GM23338 (cell line): ENCODE data around the gene HINT1. TPM values are rescaled to one million over a fixed set of nuclear protein-coding genes. Genes with fewer than 3 reads are reported as not detected.
"Not testable (repeated sequence)": the region's sequence is repeated elsewhere in the genome, so short reads cannot be mapped to it uniquely, and the experiment has no call there.

Source experiments
- ATAC-seq: fragments of 200-7000 bp; cut with Tn5 transposase; 3 replicates; pipeline ENCODE4 v1.9.1; 2020
- DNase-seq: peaks from one replicate; pipeline ENCODE4 v3.0.0-alpha.2; 2015; ENCODE audit warnings: low spot score
- H2AFZ ChIP-seq: fragments of 200-600 bp; sonication (generic); 2 replicates; pipeline ENCODE4 v1.8.0; 2016; ENCODE audit warnings: antibody characterized with exemption, mild to moderate bottlenecking, moderate library complexity
- H3F3A ChIP-seq: fragments of 200-600 bp; sonication (generic); replicated peaks from 2 replicates; pipeline ENCODE4 v1.8.0; 2017; ENCODE audit warnings: antibody characterized with exemption, mixed run types, low read depth
- H3K27ac ChIP-seq: fragments of 200-600 bp; sonication (generic); 2 replicates; pipeline ENCODE4 v1.6.1; 2016; ENCODE audit warnings: low read depth
- H3K27me3 ChIP-seq: fragments of 200-600 bp; sonication (generic); 2 replicates; pipeline ENCODE4 v1.8.0; 2016; ENCODE audit warnings: mild to moderate bottlenecking, mixed run types, moderate library complexity; ENCODE audit not compliant: insufficient read depth
- H3K36me3 ChIP-seq: fragments of 200-600 bp; sonication (generic); 2 replicates; pipeline ENCODE4 v1.8.0; 2016; ENCODE audit warnings: mild to moderate bottlenecking; ENCODE audit not compliant: insufficient read depth
- H3K4me1 ChIP-seq: fragments of 200-600 bp; sonication (generic); 2 replicates; pipeline ENCODE4 v1.8.0; 2016; ENCODE audit warnings: mild to moderate bottlenecking, moderate library complexity; ENCODE audit not compliant: insufficient read depth
- H3K4me2 ChIP-seq: fragments of 200-600 bp; sonication (generic); 2 replicates; pipeline ENCODE4 v1.7.1; 2017; ENCODE audit warnings: mixed run types
- H3K4me3 ChIP-seq: fragments of 200-600 bp; sonication (generic); 2 replicates; pipeline ENCODE4 v1.6.1; 2016; ENCODE audit warnings: mixed run types
- H3K79me2 ChIP-seq: fragments of 200-600 bp; sonication (generic); replicated peaks from 2 replicates; pipeline ENCODE4 v1.8.0; 2017; ENCODE audit warnings: mild to moderate bottlenecking; ENCODE audit not compliant: insufficient read depth
- H3K9me2 ChIP-seq: fragments of 200-600 bp; sonication (generic); 2 replicates; pipeline ENCODE4 v1.8.0; 2017; ENCODE audit not compliant: insufficient read depth
- H4K20me1 ChIP-seq: fragments of 200-600 bp; sonication (generic); replicated peaks from 2 replicates; pipeline ENCODE4 v1.8.0; 2017; ENCODE audit warnings: mild to moderate bottlenecking; ENCODE audit not compliant: insufficient read depth
- H3K27ac Mint-ChIP-seq: 2 replicates; pipeline ENCODE4 v1.8.0; 2020; ENCODE audit warnings: inconsistent platforms, mild to moderate bottlenecking, moderate library complexity, mixed read lengths
- H3K27me3 Mint-ChIP-seq: 3 replicates; pipeline ENCODE4 v1.8.0; 2022; ENCODE audit warnings: low read depth, mild to moderate bottlenecking, moderate library complexity, mixed read lengths, inconsistent platforms; ENCODE audit not compliant: insufficient read depth, poor library complexity
- H3K36me3 Mint-ChIP-seq: 3 replicates; pipeline ENCODE4 v1.8.0; 2021; ENCODE audit warnings: low read depth, mild to moderate bottlenecking, inconsistent platforms, moderate library complexity, mixed read lengths
- H3K4me1 Mint-ChIP-seq: 3 replicates; pipeline ENCODE4 v1.8.0; 2020; ENCODE audit warnings: mild to moderate bottlenecking, inconsistent platforms, mixed read lengths
- H3K4me3 Mint-ChIP-seq: 3 replicates; pipeline ENCODE4 v1.8.0; 2021; ENCODE audit warnings: moderate library complexity, mild to moderate bottlenecking, inconsistent platforms, mixed read lengths
- H3K9me3 Mint-ChIP-seq: 3 replicates; pipeline ENCODE4 v1.8.0; 2020; ENCODE audit warnings: moderate library complexity, mild to moderate bottlenecking, inconsistent platforms, mixed read lengths
- CREB1 ChIP-seq: fragments of 250-450 bp; sonication (Bioruptor Pico); IDR thresholded peaks from 2 replicates; pipeline ENCODE4 v1.5.0; 2020; ENCODE audit warnings: low read depth, mild to moderate bottlenecking, moderate library complexity
- EZH2 ChIP-seq: fragments of 200-600 bp; sonication (generic); IDR thresholded peaks from one replicate; pipeline ENCODE4 v1.8.0; 2017; ENCODE audit warnings: antibody characterized with exemption, mild to moderate bottlenecking, low read depth; ENCODE audit not compliant: unreplicated experiment
- JUNB ChIP-seq: IDR thresholded peaks from one replicate; pipeline ENCODE4 v1.6.1; 2016; ENCODE audit warnings: antibody characterized with exemption; ENCODE audit not compliant: unreplicated experiment
- ZNF331 ChIP-seq: fragments of 250-450 bp; sonication (Bioruptor Pico); IDR thresholded peaks from 2 replicates; pipeline ENCODE4 v1.5.0; 2020; ENCODE audit warnings: low read depth, mild to moderate bottlenecking, moderate library complexity
- polyA plus RNA-seq: library from polyadenylated mRNA; unstranded; fragments of >200 nt; fragmentation: Nextera tagmentation; extraction: Ambion mirVana; gene quantifications from 2 replicates; pipeline ENCODE4 v1.2.1, GENCODE V29; 2016
- total RNA-seq: library from RNA; depleted of rRNA; stranded (reverse); fragments of >200 nt; shearing (Covaris generic); gene quantifications from 2 replicates; pipeline ENCODE4 v1.2.3, GENCODE V29; 2014
- TF ChIP-seq, protein P1 (sequence below): IDR thresholded peaks from one replicate; pipeline ENCODE4 v1.6.1; 2018; ENCODE audit warnings: antibody characterized with exemption; ENCODE audit not compliant: unreplicated experiment
- TF ChIP-seq, protein P2 (sequence below): IDR thresholded peaks from 2 replicates; pipeline ENCODE4 v1.6.1; 2016; ENCODE audit warnings: antibody characterized with exemption

The HINT1 gene
- total and polyA plus RNA-seq, 2 experiments from 2014 or later, result 171 to 687 TPM

DNA sequence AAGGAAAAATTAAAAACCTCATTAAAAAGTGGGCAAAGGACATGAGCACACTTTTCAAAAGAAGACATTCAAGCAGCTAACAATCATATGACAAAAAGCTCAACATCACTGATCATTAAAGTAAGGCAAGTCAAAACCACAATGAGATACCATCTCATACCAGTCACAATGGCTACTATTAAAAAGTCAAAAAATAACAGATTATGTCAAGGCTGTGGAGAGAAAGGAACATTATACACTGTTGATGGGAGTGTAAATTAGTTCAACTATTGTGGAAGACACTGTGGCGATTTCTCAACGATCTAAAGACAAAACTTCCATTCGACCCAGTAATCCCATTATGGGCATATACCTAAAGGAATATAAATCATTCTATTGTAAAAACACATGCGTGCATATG, 35.8 kb downstream of the HINT1 start (continued):
- TF ChIP-seq, protein P1, sequence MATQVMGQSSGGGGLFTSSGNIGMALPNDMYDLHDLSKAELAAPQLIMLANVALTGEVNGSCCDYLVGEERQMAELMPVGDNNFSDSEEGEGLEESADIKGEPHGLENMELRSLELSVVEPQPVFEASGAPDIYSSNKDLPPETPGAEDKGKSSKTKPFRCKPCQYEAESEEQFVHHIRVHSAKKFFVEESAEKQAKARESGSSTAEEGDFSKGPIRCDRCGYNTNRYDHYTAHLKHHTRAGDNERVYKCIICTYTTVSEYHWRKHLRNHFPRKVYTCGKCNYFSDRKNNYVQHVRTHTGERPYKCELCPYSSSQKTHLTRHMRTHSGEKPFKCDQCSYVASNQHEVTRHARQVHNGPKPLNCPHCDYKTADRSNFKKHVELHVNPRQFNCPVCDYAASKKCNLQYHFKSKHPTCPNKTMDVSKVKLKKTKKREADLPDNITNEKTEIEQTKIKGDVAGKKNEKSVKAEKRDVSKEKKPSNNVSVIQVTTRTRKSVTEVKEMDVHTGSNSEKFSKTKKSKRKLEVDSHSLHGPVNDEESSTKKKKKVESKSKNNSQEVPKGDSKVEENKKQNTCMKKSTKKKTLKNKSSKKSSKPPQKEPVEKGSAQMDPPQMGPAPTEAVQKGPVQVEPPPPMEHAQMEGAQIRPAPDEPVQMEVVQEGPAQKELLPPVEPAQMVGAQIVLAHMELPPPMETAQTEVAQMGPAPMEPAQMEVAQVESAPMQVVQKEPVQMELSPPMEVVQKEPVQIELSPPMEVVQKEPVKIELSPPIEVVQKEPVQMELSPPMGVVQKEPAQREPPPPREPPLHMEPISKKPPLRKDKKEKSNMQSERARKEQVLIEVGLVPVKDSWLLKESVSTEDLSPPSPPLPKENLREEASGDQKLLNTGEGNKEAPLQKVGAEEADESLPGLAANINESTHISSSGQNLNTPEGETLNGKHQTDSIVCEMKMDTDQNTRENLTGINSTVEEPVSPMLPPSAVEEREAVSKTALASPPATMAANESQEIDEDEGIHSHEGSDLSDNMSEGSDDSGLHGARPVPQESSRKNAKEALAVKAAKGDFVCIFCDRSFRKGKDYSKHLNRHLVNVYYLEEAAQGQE, result no peak
- no peak for TF ChIP-seq EZH2
- TF ChIP-seq, protein P2, sequence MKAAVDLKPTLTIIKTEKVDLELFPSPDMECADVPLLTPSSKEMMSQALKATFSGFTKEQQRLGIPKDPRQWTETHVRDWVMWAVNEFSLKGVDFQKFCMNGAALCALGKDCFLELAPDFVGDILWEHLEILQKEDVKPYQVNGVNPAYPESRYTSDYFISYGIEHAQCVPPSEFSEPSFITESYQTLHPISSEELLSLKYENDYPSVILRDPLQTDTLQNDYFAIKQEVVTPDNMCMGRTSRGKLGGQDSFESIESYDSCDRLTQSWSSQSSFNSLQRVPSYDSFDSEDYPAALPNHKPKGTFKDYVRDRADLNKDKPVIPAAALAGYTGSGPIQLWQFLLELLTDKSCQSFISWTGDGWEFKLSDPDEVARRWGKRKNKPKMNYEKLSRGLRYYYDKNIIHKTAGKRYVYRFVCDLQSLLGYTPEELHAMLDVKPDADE, result no peak

- H3K79me2 ChIP-seq, H3K4me3 Mint-ChIP-seq, H3K9me2 ChIP-seq, H3K4me2 ChIP-seq, ATAC-seq, DNase-seq, H3F3A ChIP-seq, H3K4me1 Mint-ChIP-seq, H3K36me3 ChIP-seq, H3K4me3 ChIP-seq, H3K27me3 Mint-ChIP-seq, H3K4me1 ChIP-seq, H4K20me1 ChIP-seq, H3K27ac Mint-ChIP-seq, H2AFZ ChIP-seq, H3K27ac ChIP-seq, H3K27me3 ChIP-seq: not testable (repeated sequence)
- Mint-ChIP-seq H3K9me3 (peaks cover 58% of the 10 kb centered on the region), H3K36me3 (peaks cover 15% of the 10 kb centered on the region; the same call in 2 of the 3 replicates)
Measured at GRCh38 chr5:131127244-131127643, 37.8 kb downstream of the HINT1 start.

DNA sequence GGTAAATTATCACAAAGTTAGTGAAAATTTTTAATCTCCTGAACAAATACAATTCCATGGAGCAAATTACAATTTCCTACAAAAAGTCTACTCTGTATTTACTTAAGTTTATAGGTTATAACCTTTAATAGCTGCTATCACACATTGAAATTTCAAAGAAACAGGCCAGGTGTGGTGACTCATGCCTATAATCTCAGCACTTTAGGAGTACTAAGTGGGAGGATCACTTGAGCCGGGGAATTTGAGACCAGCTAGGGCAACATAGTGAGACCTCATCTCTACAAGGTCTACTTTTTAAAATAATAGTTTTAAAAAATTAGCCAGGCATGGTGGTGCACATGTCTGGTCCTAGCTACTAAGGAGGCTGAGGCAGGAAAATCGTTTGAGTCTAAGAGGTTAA, 50.3 kb downstream of the HINT1 start:
- TF ChIP-seq JUNB, result no peak
- TF ChIP-seq ZNF331 (CRISPR knock-in tag), result no peak
- no peak for TF ChIP-seq CREB1 (CRISPR knock-in tag)
- Histone ChIP-seq H3K4me3 (no peak overlapping the region), H3K27me3 (no peaks in the 10 kb centered on the region), H3K4me1 (no peaks in the 10 kb centered on the region), H3F3A (no peaks in the 10 kb centered on the region), H3K4me2 (no peak overlapping the region), H3K9me2 (no peaks in the 10 kb centered on the region), H3K27ac (no peak overlapping the region), H2AFZ (no peak overlapping the region), H4K20me1 (no peaks in the 10 kb centered on the region), H3K36me3 (no peaks in the 10 kb centered on the region), H3K79me2 (no peaks in the 10 kb centered on the region)
- H3K9me3 Mint-ChIP-seq, result no peaks in the 10 kb centered on the region; the same call in 2 of the 3 replicates
- H3K4me1 Mint-ChIP-seq, result no peaks in the 10 kb centered on the region
- DNase-seq (no peak), ATAC-seq (no peak)
- peaks cover 2% of the 10 kb centered on the region for H3K27me3 Mint-ChIP-seq
- H3K27ac Mint-ChIP-seq, result no peak overlapping the region
- no peaks in the 10 kb centered on the region for H3K36me3 Mint-ChIP-seq
- H3K4me3 Mint-ChIP-seq, result no peak overlapping the region
